ENCODE data around the gene RFT1. TPM values are rescaled to one million over a fixed set of nuclear protein-coding genes. Genes with fewer than 3 reads are reported as not detected.
A peak's percentile ranks its signal among the peaks of the same experiment; 100 is the strongest.

RFT1 gene
- total RNA-seq, 1 donor from 2014 or later, result 19.2 TPM

DNA sequence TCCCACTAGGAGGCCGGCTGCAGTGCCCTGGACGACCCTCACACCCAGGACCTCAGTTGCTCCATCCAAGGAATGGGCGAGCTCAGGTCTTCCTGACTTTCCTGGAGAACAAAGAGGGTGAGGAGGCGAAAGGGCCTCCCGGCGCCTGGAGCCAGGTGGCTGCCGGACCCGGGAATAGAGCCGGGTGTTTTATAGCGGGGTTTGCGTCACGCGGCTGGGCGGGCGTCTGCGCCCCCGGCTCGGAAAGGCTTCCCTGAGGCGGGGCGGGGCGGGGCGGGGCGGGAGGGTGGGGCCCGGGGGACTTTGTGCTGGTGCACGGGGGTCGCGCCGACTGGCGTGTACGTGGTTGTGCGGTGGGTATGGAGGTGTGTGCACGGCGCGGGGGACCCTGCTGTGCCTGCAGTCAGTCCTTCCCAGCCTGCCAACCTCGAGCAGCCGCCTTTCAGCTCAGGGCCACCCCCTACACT lies 26.2 kb upstream of the RFT1 start:
- peaks cover 6% of the 10 kb centered on the region for H3K4me1 ChIP-seq (ENCODE audit: insufficient read depth, low read length)
- no peaks in the 10 kb centered on the region for H3K36me3 Mint-ChIP-seq (ENCODE audit: low read depth, unreplicated experiment)
- no peak for FAIRE-seq
- H3K4me3 Mint-ChIP-seq (ENCODE audit: unreplicated experiment), result no peak overlapping the region
- peaks cover 61% of the 10 kb centered on the region for H3K27me3 Mint-ChIP-seq (ENCODE audit: low read depth, unreplicated experiment)
- peaks cover 2% of the 10 kb centered on the region for H3K9me3 Mint-ChIP-seq (ENCODE audit: unreplicated experiment)
- H3K36me3 ChIP-seq (ENCODE audit: insufficient read depth, low read length), result no peaks in the 10 kb centered on the region
- peaks cover 9% of the 10 kb centered on the region for H3K27me3 ChIP-seq (ENCODE audit: insufficient read depth, low read length)
- H3K9ac ChIP-seq (ENCODE audit: low read length), result no peak overlapping the region
- H3K4me1 Mint-ChIP-seq (ENCODE audit: low read depth, unreplicated experiment), result peaks cover 16% of the 10 kb centered on the region
- H2AFZ ChIP-seq (ENCODE audit: low read depth, low read length), result peak overlapping the region; percentile 34
- H3K9me3 ChIP-seq (ENCODE audit: insufficient read depth, low read depth, low read length), result no peaks in the 10 kb centered on the region
- H3K4me2 ChIP-seq (ENCODE audit: low read length), result peak overlapping the region; percentile 72
- no peak overlapping the region for H3K27ac ChIP-seq (ENCODE audit: low read depth, low read length)
- no peaks in the 10 kb centered on the region for H4K20me1 ChIP-seq (ENCODE audit: insufficient read depth, low read length)
- DNase-seq (ENCODE audit: low read depth), result no peak
- H3K4me3 ChIP-seq (ENCODE audit: insufficient read depth, low read depth, low read length), result no peak overlapping the region
- H3K79me2 ChIP-seq (ENCODE audit: insufficient read depth, low read length), result no peaks in the 10 kb centered on the region
- H3K27ac Mint-ChIP-seq (ENCODE audit: unreplicated experiment), result no peak overlapping the region
- TF ChIP-seq, protein P1, sequence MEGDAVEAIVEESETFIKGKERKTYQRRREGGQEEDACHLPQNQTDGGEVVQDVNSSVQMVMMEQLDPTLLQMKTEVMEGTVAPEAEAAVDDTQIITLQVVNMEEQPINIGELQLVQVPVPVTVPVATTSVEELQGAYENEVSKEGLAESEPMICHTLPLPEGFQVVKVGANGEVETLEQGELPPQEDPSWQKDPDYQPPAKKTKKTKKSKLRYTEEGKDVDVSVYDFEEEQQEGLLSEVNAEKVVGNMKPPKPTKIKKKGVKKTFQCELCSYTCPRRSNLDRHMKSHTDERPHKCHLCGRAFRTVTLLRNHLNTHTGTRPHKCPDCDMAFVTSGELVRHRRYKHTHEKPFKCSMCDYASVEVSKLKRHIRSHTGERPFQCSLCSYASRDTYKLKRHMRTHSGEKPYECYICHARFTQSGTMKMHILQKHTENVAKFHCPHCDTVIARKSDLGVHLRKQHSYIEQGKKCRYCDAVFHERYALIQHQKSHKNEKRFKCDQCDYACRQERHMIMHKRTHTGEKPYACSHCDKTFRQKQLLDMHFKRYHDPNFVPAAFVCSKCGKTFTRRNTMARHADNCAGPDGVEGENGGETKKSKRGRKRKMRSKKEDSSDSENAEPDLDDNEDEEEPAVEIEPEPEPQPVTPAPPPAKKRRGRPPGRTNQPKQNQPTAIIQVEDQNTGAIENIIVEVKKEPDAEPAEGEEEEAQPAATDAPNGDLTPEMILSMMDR (IDR thresholded peaks at IDR 0.05; ENCODE audit: insufficient read depth, low read depth, low read length), result no peak
- TF ChIP-seq EZH2 (IDR thresholded peaks at IDR 0.05; ENCODE audit: insufficient read depth, low read length), result no peak

DNA sequence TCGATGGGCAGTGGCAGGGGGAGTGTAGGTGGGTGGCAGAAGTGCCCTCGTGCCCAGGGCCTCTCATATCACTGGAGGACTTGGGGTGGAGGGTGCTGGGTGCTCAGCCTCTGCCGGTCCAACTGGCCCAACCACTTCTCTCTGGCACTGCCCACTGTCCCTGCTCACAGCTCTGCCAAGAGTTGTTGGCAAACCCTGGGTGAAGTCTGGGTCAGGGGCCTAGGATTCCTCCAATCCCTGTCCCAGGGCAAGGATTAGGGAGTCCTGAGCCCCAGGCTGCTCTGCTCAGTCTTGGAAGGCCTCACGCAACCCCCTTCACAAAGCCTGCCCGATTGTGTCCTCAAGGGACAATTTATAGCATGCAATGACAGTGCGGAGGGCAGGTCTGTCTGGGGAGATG lies 25.5 kb upstream of the RFT1 start:
- no peaks in the 10 kb centered on the region for H3K36me3 ChIP-seq (ENCODE audit: insufficient read depth, low read length)
- no peak overlapping the region for H3K4me2 ChIP-seq (ENCODE audit: low read length)
- peaks cover 9% of the 10 kb centered on the region for H3K27me3 ChIP-seq (ENCODE audit: insufficient read depth, low read length)
- Mint-ChIP-seq H3K27ac (ENCODE audit: unreplicated experiment) (no peak overlapping the region), H3K27me3 (ENCODE audit: low read depth, unreplicated experiment) (peaks cover 66% of the 10 kb centered on the region), H3K4me3 (ENCODE audit: unreplicated experiment) (no peak overlapping the region), H3K36me3 (ENCODE audit: low read depth, unreplicated experiment) (no peaks in the 10 kb centered on the region), H3K9me3 (ENCODE audit: unreplicated experiment) (peaks cover 2% of the 10 kb centered on the region), H3K4me1 (ENCODE audit: low read depth, unreplicated experiment) (peaks cover 16% of the 10 kb centered on the region)
- H3K27ac ChIP-seq (ENCODE audit: low read depth, low read length), result no peak overlapping the region
- H4K20me1 ChIP-seq (ENCODE audit: insufficient read depth, low read length), result no peaks in the 10 kb centered on the region
- FAIRE-seq (no peak), DNase-seq (ENCODE audit: low read depth) (no peak)
- TF ChIP-seq EZH2 (IDR thresholded peaks at IDR 0.05; ENCODE audit: insufficient read depth, low read length), result no peak
- TF ChIP-seq, protein P1 (IDR thresholded peaks at IDR 0.05; ENCODE audit: insufficient read depth, low read depth, low read length), result no peak
- peaks cover 6% of the 10 kb centered on the region for H3K4me1 ChIP-seq (ENCODE audit: insufficient read depth, low read length)
- no peaks in the 10 kb centered on the region for H3K9me3 ChIP-seq (ENCODE audit: insufficient read depth, low read depth, low read length)
- H2AFZ ChIP-seq (ENCODE audit: low read depth, low read length), result no peak overlapping the region
- no peak overlapping the region for H3K4me3 ChIP-seq (ENCODE audit: insufficient read depth, low read depth, low read length)
- H3K79me2 ChIP-seq (ENCODE audit: insufficient read depth, low read length), result no peaks in the 10 kb centered on the region
- H3K9ac ChIP-seq (ENCODE audit: low read length), result no peak overlapping the region

DNA sequence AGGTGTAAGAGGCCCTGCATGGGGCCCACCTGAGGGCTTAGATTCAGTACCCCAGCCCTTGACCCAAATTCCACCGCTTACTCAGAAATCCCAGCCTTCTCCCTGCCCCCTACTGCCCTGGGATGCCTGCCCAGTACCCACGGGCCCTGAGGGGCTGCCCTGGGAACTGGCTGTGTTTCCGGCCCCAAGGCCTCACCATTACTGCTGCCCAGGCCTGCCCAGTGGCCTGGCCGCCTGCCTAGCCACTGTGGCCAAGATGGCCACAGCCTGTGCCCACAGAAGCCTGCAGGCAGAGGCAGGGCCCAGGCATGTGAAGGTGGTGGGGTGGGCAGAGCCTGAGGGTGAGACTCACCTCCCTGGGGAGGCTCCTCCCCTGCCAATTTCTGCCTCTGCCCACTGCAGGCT lies 24.6 kb upstream of the RFT1 start:
- no peak overlapping the region for H3K27ac Mint-ChIP-seq (ENCODE audit: unreplicated experiment)
- FAIRE-seq, result no peak

More for the DNA sequence above, 24.6 kb upstream of the RFT1 start:
- Histone ChIP-seq H3K4me1 (ENCODE audit: insufficient read depth, low read length) (peaks cover 6% of the 10 kb centered on the region), H3K9ac (ENCODE audit: low read length) (no peak overlapping the region), H3K27me3 (ENCODE audit: insufficient read depth, low read length) (peaks cover 9% of the 10 kb centered on the region), H3K27ac (ENCODE audit: low read depth, low read length) (no peak overlapping the region), H4K20me1 (ENCODE audit: insufficient read depth, low read length) (no peaks in the 10 kb centered on the region), H3K36me3 (ENCODE audit: insufficient read depth, low read length) (no peaks in the 10 kb centered on the region), H3K4me2 (ENCODE audit: low read length) (no peak overlapping the region), H3K4me3 (ENCODE audit: insufficient read depth, low read depth, low read length) (no peak overlapping the region), H3K9me3 (ENCODE audit: insufficient read depth, low read depth, low read length) (no peaks in the 10 kb centered on the region), H2AFZ (ENCODE audit: low read depth, low read length) (no peak overlapping the region), H3K79me2 (ENCODE audit: insufficient read depth, low read length) (no peaks in the 10 kb centered on the region)
- DNase-seq (ENCODE audit: low read depth), result no peak
- TF ChIP-seq, protein P1 (IDR thresholded peaks at IDR 0.05; ENCODE audit: insufficient read depth, low read depth, low read length), result no peak
- TF ChIP-seq EZH2 (IDR thresholded peaks at IDR 0.05; ENCODE audit: insufficient read depth, low read length), result no peak
- Mint-ChIP-seq H3K27me3 (ENCODE audit: low read depth, unreplicated experiment) (peaks cover 68% of the 10 kb centered on the region), H3K4me3 (ENCODE audit: unreplicated experiment) (no peak overlapping the region), H3K9me3 (ENCODE audit: unreplicated experiment) (peaks cover 2% of the 10 kb centered on the region), H3K4me1 (ENCODE audit: low read depth, unreplicated experiment) (peaks cover 13% of the 10 kb centered on the region), H3K36me3 (ENCODE audit: low read depth, unreplicated experiment) (no peaks in the 10 kb centered on the region)
